Activated CD4-positive, alpha-beta T cell treated with anti-CD3 and anti-CD28 coated beads, Interleukin-2, amount 10 ng/mL, durations not matched to agents 24 days and 14 days (primary cell): ENCODE measurements around the gene GARIN5B. TPM values are rescaled to one million over a fixed set of nuclear protein-coding genes. Genes with fewer than 3 reads are reported as not detected.

Experiments used
- DNase-seq: peaks from one replicate; pipeline ENCODE4 v3.0.0; 2022
- H3K27ac Mint-ChIP-seq: one replicate; pipeline ENCODE4 v1.8.0; 2022; ENCODE audit warnings: mild to moderate bottlenecking, mixed read lengths
- H3K27me3 Mint-ChIP-seq: one replicate; pipeline ENCODE4 v1.8.0; 2022; ENCODE audit warnings: mixed read lengths
- H3K36me3 Mint-ChIP-seq: one replicate; pipeline ENCODE4 v1.8.0; 2022; ENCODE audit warnings: low read depth, mild to moderate bottlenecking, mixed read lengths
- H3K4me1 Mint-ChIP-seq: one replicate; pipeline ENCODE4 v1.8.0; 2021; ENCODE audit warnings: mixed read lengths
- H3K4me3 Mint-ChIP-seq: one replicate; pipeline ENCODE4 v1.8.0; 2022; ENCODE audit warnings: mild to moderate bottlenecking, moderate library complexity, mixed read lengths
- H3K9me3 Mint-ChIP-seq: one replicate; pipeline ENCODE4 v1.8.0; 2021; ENCODE audit warnings: mixed read lengths
- intact Hi-C: fragments of 100-400 bp; cut with micrococcal nuclease; formaldehyde crosslinking; loops from one replicate; pipeline ENCODE4 v1.15.1; 2023
- total RNA-seq: library from RNA; stranded (reverse); gene quantifications from 2 replicates; pipeline ENCODE4 v1.2.3, GENCODE V29; 2022

GARIN5B gene
- total RNA-seq, 1 donor from 2014 or later = not detected

DNA sequence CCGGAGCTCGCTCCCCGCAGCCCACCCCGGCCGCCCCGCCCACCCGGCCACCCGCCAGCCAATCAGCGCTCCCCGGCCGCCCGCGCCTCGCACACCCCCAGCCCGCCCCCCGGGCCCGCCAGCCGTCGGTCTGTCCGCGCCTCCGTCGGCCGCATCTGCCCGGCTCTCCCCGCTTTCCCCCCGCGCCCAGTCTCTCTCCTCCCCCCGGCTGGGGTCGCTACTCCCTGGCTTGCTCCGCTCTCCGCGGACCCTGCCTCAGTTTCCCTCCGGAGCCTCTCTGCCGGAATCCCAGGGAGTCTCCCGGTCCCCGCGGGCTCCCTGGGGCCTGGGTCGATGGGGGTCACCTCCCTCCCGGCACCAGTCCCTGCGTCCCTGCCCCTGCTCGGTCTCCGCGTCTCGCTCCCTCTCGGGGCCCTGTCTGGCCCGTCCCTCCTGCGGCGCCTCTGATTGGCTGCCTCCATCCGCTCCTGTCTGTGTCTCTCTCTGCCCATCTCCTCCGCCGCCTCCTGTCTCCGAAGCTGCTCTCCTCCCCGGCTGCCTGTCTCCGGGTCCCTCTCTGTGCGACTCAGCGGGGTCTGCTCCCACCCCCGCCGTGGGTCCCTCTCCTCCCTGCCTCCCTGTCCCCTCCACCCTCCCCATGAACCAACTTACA lies 6.7 kb upstream of the GARIN5B start:
- Mint-ChIP-seq H3K27ac (no peak overlapping the region), H3K4me3 (peak overlapping the region; percentile 69), H3K36me3 (peaks cover 2% of the 10 kb centered on the region), H3K27me3 (peaks cover 51% of the 10 kb centered on the region), H3K4me1 (peaks cover 7% of the 10 kb centered on the region), H3K9me3 (no peaks in the 10 kb centered on the region)
- intact Hi-C loops = no loop called here
- DNase-seq = peak; percentile 73

DNA sequence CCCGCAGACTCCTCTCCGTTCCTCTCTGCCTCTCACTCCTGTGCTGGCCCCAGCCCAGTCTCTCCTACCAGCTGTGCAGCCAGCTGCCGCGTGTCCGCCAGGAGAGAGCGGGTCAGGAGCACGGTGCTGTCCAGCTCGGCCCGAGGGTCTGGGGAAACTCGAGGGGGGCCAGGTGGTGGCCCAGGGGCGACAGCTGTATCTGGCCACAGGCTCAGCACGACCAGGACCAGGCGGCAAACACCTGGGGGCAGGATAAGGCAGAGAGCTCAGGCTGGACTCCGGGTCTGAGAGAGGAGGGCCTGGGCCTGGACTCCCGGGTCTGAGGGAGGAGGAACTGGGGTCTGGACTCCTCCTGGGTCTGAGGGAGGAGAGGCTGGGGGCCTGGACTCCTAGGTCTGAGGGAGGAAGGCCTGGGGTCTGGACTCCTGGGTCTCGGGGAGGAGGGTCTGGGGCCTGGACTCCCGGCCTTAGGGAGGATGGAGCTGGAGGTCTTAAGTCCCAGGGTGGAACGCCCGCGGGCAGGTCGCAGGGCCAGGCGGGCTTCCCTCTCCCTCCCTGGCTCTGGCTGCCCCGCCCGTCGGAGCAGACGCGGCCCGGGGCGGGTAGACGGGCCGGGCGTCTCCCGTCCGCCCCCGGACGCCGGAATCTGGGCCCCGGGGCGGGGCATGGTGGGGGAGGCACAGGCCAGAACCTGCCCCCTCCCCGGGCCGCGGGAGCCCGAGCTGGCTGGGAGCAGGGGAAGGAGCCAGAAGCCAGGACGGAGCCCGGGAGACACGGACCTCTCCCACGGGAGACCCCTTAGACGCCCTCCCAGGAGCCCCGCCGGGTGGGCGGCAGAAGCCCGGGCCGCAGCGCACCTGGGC lies 5.9 kb upstream of the GARIN5B start:
- Mint-ChIP-seq H3K36me3 (peaks cover 2% of the 10 kb centered on the region), H3K4me1 (peaks cover 7% of the 10 kb centered on the region), H3K27me3 (peaks cover 51% of the 10 kb centered on the region), H3K27ac (no peak overlapping the region), H3K4me3 (no peak overlapping the region), H3K9me3 (no peaks in the 10 kb centered on the region)
- intact Hi-C loops = no loop called here
- peak; percentile 73 for DNase-seq

DNA sequence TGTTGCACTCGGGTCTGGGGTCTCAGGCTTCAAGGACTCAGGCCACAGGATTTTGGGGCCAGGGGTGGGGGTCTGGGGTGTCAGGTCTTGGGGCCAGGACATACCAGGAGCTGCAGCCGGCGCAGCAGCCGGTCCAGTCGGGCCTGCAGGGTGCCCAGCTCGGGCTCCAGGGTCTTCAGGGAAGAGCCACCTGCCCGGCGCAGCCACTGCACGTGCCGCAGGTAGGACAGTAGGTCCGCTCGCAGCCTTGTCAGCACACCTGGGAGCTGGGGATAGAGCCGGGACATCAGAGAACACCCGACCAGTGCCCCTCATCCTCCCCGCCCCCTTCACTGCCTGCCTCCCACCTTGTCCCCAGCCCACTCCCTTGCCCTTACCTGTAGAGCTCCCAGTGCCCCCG lies 5.0 kb upstream of the GARIN5B start:
- intact Hi-C loops = no loop called here
- Mint-ChIP-seq H3K36me3 (peaks cover 2% of the 10 kb centered on the region), H3K4me1 (peaks cover 7% of the 10 kb centered on the region), H3K9me3 (no peaks in the 10 kb centered on the region), H3K4me3 (no peak overlapping the region), H3K27me3 (peaks cover 46% of the 10 kb centered on the region), H3K27ac (no peak overlapping the region)
- DNase-seq = no peak

DNA sequence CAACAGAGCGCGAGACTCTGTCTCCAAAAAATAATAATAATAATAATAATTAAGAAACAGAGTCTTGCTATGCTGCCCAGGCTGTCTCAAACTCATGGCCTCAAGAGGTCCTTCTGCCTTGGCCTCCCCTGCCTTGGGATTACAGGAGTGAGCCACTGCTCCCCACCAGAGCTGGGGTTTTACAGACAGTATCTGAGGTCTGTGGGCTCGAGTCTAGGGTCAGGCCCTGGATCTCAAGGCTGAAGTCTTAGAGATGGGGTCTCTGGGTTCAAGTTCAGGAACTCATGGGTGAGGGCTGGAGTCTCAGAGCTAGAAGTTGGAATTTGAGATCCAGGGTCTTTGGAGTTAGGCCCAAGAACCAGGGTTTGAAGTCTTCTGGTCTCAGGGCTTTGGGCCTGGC lies 3.7 kb upstream of the GARIN5B start:
- Mint-ChIP-seq H3K27ac (no peak overlapping the region), H3K36me3 (peaks cover 2% of the 10 kb centered on the region), H3K4me1 (peaks cover 7% of the 10 kb centered on the region), H3K27me3 (peaks cover 38% of the 10 kb centered on the region), H3K9me3 (no peaks in the 10 kb centered on the region), H3K4me3 (no peak overlapping the region)
- intact Hi-C loops = no loop called here
- no peak for DNase-seq

DNA sequence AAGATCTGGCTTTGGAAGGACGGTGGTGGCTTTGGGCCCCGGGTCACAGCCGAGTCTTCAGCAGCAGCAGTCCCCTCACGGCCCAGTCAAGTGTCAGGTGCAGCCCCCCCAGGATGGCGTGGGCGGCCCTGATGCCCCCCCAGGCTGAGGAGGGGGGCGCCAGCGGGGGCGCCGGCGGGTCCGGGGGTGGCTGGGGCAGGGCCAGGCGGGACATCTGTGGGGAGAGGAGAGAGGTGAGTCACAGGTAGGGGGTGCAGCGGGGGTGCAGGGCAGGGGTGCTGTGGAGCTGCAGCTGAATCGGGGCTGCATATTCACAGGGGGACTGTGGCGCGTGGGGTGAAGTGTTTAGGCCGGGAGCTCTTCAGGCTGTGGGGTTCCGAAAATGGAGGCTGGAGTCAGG lies 2.9 kb upstream of the GARIN5B start:
- peaks cover under 1% of the 10 kb centered on the region for H3K36me3 Mint-ChIP-seq
- no peak overlapping the region for H3K4me3 Mint-ChIP-seq
- DNase-seq = no peak
- H3K9me3 Mint-ChIP-seq = no peaks in the 10 kb centered on the region
- intact Hi-C loops = no loop called here
- peaks cover 30% of the 10 kb centered on the region for H3K27me3 Mint-ChIP-seq
- peaks cover 6% of the 10 kb centered on the region for H3K4me1 Mint-ChIP-seq
- no peak overlapping the region for H3K27ac Mint-ChIP-seq

DNA sequence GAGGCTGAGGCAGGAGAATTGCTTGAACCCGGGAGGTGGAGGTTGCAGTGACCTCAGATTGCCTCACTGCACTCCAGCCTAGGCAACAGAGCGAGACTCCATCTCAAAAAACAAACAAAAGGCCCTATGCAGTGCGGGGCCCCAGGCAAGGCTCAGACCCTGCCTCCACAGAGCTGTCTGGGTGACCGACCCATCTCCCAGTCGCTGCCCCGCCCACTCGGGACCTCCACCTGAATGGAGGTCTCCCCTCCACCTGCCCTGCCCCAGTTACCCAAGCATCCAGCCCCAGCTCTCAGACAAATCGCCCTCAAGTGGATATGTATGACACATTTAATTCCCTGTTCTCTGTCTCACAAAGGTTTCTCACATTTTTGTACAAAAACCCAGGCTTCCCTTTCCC lies 2.2 kb upstream of the GARIN5B start:
- intact Hi-C loops = no loop called here
- no peaks in the 10 kb centered on the region for H3K36me3 Mint-ChIP-seq

DNA sequence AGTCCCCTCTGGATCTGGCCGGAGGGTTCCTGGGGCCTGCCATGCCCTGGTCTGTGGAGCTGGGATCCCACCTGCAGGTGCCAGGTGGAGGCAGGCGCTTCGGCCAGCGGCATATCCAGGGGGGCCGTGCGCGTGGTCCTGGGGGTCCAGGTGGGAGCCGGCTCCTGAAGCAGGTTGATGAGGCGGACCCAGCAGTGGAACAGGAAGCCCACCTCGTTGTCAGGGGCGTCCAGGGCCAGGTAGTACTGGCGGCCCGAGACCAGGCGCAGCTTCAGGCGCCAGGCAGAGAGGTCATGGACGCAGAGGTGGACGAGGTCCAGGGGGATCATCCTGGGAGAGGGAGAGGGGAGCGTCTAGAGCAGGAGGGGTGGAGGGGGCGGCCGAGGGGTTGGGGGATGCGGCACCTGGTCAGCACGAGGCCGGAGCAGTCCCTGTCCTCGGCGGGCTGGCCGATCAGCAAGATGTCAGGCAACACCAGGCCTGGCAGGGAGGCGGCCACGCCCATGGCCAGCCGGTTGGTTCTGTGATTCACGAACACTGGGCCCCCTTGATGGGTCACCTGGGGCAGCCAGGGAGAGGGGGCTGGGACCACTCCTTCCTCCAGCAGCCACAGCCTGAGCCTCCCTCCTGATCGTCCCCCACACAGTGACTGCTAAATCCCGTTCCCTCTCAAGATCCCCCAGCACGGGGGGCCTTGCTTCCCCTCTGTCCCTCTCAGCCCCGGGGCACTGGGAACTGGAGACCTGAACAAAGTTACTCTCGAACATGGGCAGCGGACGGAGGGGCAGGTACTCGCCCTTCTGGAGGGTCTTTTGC lies 678 bp downstream of the GARIN5B start:
- Mint-ChIP-seq H3K36me3 (no peaks in the 10 kb centered on the region), H3K4me1 (no peaks in the 10 kb centered on the region), H3K27ac (no peak overlapping the region), H3K4me3 (no peak overlapping the region), H3K27me3 (peaks cover 11% of the 10 kb centered on the region), H3K9me3 (no peaks in the 10 kb centered on the region)
- DNase-seq = no peak
- intact Hi-C loops = no loop called here

More for the DNA sequence above, 2.2 kb upstream of the GARIN5B start:
- no peak for DNase-seq
- Mint-ChIP-seq H3K4me1 (peaks cover 2% of the 10 kb centered on the region), H3K27ac (no peak overlapping the region), H3K4me3 (no peak overlapping the region), H3K9me3 (no peaks in the 10 kb centered on the region), H3K27me3 (peaks cover 23% of the 10 kb centered on the region)

DNA sequence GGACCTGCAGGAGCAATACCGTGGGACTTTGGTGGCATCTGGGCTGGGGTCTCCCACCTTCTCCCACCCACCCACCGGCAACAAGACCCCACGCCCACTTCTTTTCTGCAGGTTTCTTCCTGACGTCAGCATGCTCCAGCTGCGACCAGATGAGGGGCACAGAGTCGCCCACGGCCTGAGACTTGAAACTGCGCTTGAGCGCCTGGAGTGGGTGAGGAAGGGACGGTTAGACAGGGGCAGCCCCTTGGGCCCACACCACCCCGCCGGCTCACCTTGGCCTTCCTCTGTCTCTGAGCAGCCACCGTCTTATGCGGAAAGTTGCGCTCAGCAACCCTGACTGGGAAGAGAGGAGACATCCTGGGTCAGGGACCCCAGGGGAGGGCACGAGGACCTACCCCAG lies 2.2 kb downstream of the GARIN5B start:
- intact Hi-C loops = no loop called here
- Mint-ChIP-seq H3K27ac (no peak overlapping the region), H3K27me3 (peaks cover 14% of the 10 kb centered on the region), H3K4me1 (no peaks in the 10 kb centered on the region), H3K4me3 (no peak overlapping the region), H3K9me3 (no peaks in the 10 kb centered on the region), H3K36me3 (no peaks in the 10 kb centered on the region)
- DNase-seq = no peak

DNA sequence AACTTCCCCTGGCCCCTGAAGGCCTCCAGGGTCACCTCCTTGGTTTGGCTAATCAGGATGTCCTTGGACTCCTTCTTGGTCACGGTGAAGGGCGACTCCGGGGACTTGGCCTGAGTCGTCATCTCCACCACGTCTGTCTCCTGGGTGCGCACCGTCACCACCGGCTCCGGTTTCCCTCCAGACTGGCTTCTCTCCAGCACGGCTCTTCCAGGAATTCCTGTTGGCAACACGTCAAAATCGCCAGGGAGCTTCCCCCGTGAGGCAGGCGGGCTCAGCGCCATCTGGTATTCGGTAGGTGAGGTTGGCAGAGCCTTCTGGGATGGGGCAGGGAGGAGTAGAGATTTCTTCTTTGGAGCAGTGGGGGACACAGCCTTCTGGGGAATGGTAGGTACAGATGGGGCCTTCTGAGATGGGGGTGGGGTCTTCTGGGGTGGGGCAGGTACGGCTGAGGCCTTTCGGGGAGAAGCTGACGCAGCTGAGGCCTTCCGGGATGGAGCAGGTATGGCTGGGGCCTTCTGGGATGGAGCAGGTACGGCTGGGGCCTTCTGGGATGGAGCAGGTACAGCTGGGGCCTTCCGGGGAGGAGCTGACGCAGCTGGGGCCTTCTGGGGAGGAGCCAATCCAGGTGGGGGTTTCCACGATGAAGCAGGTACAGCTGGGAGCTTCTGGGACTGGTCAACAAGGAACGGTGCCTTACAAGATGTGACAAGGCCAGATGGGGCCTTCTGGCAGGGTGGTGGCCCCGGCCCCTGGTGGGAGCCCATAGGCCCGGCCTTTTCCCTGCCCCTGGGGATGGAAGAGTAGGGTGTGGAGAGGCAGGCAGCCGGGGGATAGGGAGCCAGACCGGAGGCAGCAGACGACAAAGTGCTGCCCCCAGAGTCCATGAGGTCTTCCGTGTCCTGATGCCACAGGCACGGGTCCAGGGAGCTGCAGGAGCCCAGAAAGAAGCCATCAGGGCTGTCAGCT lies 3.8 kb downstream of the GARIN5B start:
- no peaks in the 10 kb centered on the region for H3K36me3 Mint-ChIP-seq
- H3K9me3 Mint-ChIP-seq = no peaks in the 10 kb centered on the region
- H3K4me1 Mint-ChIP-seq = no peaks in the 10 kb centered on the region
- no peak for DNase-seq
- H3K27ac Mint-ChIP-seq = no peak overlapping the region
- intact Hi-C loops = no loop called here
- H3K4me3 Mint-ChIP-seq = no peak overlapping the region
- H3K27me3 Mint-ChIP-seq = peaks cover 22% of the 10 kb centered on the region

DNA sequence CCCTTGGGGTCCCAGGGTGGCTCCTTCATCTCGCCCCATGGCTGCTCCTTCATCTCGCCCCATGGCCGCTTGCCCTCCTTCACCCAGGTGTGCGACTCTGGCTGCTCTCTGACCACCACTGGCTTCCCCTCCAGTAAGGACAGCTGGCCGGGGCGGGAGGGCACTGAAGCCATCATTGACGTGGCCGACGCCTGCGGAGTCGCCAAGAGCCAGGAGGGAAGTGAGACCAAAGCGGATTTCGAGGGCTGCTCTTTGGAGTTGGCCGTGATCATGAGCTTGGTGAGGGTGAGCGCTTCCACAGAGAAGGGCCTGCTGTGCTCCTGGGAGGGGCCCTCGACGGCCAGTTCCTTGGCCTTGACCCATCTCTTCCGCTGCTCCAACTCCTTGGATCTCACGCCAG lies 4.6 kb downstream of the GARIN5B start:
- intact Hi-C loops = no loop called here
- no peak overlapping the region for H3K4me3 Mint-ChIP-seq
- peaks cover 24% of the 10 kb centered on the region for H3K27me3 Mint-ChIP-seq
- no peaks in the 10 kb centered on the region for H3K9me3 Mint-ChIP-seq
- peaks cover 3% of the 10 kb centered on the region for H3K4me1 Mint-ChIP-seq
- no peaks in the 10 kb centered on the region for H3K36me3 Mint-ChIP-seq
- DNase-seq = no peak
- H3K27ac Mint-ChIP-seq = no peak overlapping the region

DNA sequence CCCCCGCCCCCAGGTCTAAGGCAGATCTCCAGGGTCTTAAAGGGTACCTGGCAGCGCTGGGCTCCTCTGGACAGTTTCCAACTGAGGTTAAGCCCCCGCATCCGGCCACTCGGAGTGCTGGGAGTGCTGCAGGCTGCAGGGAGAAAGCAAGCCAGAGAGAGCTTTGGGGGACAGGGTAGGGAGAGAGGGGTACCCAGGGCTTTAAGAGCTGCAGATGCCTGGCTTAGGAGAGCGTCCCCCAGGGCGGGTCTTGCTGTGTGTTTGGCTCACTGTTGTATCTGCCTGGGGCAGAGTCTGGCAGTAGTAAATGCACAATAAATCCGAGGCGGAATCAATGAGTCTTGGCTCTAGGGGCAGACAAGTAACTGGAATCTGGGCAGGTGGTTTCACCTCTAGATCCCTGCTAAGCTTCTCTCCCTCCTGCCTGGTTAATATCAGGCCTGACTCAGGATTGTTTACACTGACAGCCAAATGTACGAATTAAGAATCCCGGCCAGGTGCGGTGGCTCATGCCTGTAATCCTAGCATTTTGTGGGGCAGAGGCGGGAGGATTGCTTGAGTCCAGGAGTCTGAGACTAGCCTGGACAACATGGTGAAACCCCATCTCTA lies 7.7 kb downstream of the GARIN5B start:
- Mint-ChIP-seq H3K9me3 (no peaks in the 10 kb centered on the region), H3K27ac (no peak overlapping the region), H3K27me3 (peaks cover 49% of the 10 kb centered on the region), H3K4me3 (no peak overlapping the region), H3K36me3 (no peaks in the 10 kb centered on the region), H3K4me1 (peaks cover 22% of the 10 kb centered on the region)
- intact Hi-C loops = no loop called here
- DNase-seq = peak; percentile 63

DNA sequence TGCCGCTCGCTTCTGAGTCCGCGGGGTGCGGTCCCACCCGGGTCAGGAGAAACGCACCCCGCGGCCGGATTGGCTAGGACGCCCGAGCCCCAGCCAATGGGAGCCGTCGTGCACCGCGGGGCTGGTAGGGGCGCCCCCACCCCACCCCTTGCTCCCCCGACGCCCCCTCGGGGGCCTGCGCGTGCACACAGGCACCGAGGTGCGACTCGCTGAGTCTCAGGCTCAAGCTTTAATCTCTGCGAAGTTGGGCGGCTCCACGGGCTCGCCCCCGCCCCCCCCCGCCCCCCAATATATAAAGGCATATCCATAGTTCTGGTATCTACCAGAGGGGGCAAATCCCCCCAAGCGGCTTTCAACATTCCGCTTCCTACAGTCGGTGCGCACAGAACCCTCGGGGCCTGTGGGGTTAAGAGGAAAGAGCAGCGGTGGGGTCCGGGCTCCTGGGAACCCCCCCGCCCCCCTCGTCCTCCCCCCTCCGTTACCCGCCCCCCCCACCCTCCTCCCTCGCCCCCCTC lies 8.3 kb downstream of the GARIN5B start, which contains the start of gene COX6B2:
COX6B2 (minus strand) TSS at position 22 of the 515 bp plus-strand sequence. CDS start 198 bp downstream, outside the sequence.
- intact Hi-C loops = no loop called here
- peak; percentile 70 for DNase-seq
- Mint-ChIP-seq H3K9me3 (no peaks in the 10 kb centered on the region), H3K27ac (no peak within 1 kb of the TSS), H3K4me1 (peaks cover 22% of the 10 kb centered on the region), H3K36me3 (no peaks in the 10 kb centered on the region), H3K4me3 (peak within 1 kb of the TSS; percentile 83), H3K27me3 (peaks cover 49% of the 10 kb centered on the region)
